PC-9 (cell line): ENCODE results near the gene PRKG1.

Source experiments
- EZH2 ChIP-seq: fragments of 200-600 bp; sonication (generic); IDR thresholded peaks from 2 replicates; pipeline ENCODE4 v1.8.0; 2017; ENCODE audit warnings: antibody characterized with exemption, low read depth
- TF ChIP-seq, protein P1 (sequence below): fragments of 200-600 bp; sonication (generic); conservative IDR thresholded peaks from 2 replicates; pipeline ENCODE4 v1.6.1; 2017; ENCODE audit warnings: mixed run types, antibody characterized with exemption, mild to moderate bottlenecking, moderate library complexity

DNA sequence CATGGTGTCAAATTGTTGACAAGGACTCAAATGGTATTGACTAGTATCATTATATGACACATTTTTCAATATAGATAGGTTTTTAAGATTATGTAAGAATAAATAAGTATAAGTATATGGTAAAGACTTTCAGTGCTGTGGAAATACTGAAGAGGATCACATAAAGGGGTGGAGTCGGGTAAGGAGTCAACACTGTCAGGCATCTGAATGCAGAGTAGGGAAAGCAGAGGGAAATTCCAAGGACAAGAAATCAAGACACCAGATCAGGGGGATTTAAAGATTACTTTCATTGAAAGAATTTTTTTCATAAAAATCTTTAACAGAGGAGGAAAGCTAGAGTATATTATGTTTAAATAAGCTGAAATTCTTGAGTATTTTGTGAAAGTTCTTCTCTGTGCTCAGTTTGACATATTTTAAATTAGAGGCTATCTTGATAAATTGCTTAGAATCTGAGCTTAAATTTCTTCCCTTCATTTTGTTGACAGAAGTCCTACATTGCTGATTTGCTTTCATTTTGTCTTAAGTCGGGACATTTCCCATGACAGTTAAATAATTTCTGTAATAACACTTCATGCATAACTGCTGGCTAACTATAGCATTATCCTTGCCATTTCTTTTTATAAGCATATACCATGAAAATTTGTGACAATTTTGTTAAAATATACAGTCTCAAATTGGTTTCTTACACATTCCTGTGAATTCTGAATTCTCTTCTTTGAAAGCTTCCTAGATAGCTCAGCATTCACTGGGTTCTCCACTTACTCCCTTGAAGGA, 244.3 kb downstream of the PRKG1 start:
- no peak for TF ChIP-seq EZH2
- TF ChIP-seq, protein P1, sequence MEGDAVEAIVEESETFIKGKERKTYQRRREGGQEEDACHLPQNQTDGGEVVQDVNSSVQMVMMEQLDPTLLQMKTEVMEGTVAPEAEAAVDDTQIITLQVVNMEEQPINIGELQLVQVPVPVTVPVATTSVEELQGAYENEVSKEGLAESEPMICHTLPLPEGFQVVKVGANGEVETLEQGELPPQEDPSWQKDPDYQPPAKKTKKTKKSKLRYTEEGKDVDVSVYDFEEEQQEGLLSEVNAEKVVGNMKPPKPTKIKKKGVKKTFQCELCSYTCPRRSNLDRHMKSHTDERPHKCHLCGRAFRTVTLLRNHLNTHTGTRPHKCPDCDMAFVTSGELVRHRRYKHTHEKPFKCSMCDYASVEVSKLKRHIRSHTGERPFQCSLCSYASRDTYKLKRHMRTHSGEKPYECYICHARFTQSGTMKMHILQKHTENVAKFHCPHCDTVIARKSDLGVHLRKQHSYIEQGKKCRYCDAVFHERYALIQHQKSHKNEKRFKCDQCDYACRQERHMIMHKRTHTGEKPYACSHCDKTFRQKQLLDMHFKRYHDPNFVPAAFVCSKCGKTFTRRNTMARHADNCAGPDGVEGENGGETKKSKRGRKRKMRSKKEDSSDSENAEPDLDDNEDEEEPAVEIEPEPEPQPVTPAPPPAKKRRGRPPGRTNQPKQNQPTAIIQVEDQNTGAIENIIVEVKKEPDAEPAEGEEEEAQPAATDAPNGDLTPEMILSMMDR, result no peak
